ENCODE data around the gene VKORC1. TPM values are rescaled to one million over a fixed set of nuclear protein-coding genes. Genes with fewer than 3 reads are reported as not detected.

Gene VKORC1
- total and polyA plus RNA-seq, 2 of the 4 experiments (the other 2 are of a cell fraction) = 65.2 to 317 TPM

DNA sequence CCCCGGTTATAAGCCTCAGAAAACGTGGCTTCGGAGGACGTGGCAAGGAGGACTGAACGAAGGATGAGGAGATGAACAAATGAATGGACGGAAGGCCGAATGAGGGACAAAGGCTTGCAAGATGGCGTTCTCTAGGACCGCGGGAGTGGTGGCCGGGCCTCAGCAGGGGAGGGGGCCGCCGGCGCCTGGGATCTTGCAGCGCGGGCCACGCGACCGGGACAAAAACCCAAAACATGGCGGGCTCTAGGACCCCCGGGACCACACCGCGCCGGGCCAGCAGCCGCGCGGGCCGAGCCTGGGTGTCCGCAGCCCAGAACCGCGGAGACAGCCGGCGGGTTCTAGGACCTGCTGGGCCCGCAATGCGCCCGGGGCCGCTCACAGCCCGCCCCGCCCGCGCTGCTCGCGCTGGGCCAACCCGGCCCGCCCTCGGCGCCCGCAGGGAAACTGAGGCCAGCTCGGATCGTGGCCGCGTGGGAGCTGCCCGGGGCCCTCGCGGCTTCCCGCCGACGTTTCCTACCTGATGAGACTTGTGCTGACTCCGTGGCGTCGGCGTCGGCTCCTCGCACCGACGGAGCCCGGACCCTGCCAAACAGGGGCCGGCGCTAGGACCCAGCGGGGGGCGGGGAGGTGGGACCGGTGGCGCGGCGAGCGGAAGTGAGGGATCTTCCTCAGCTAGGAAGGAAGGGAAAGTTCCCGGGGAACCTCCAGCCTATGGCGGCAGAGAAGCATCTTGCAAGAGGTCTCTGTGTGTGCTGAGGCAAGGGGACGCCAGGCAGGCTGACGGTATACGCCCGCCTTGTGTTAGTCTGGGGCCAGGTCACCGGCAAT, 21.2 kb downstream of the VKORC1 start:
- H2AK9ac ChIP-seq (replicated peaks; ENCODE audit: low read depth, low read length, poor library complexity) = peak overlapping the region; percentile 98
- peak overlapping the region; percentile 91 for H2AFZ ChIP-seq (replicated peaks; ENCODE audit: low read length, poor library complexity)
- H4K91ac ChIP-seq (ENCODE audit: insufficient read depth, low read depth, low read length) = peak overlapping the region; percentile 93
- peak overlapping the region; percentile 27; the same call in 1 of the 2 replicates for H2BK20ac ChIP-seq (ENCODE audit: low read depth, low read length)
- H3K36me3 ChIP-seq (ENCODE audit: control insufficient read depth, insufficient read depth, low read length) = peaks cover 22% of the 10 kb centered on the region
- peak overlapping the region; percentile 59; the same call in 1 of the 3 replicates for H2BK15ac ChIP-seq (ENCODE audit: low read depth, low read length)
- H3K4ac ChIP-seq (ENCODE audit: low read depth, low read length) = peak overlapping the region; percentile 100
- no peaks in the 10 kb centered on the region; the same call in 1 of the 2 replicates for H4K20me1 ChIP-seq (ENCODE audit: insufficient read depth, low read length)
- peak overlapping the region; percentile 81 for H3K4me3 ChIP-seq (ENCODE audit: insufficient read depth, low read depth, low read length)
- peak overlapping the region; percentile 88 for H2BK5ac ChIP-seq (ENCODE audit: low read depth, low read length, poor library complexity, severe bottlenecking)
- H3K14ac ChIP-seq (replicated peaks; ENCODE audit: low read depth, low read length) = peak overlapping the region; percentile 98
- CTCF ChIA-PET = no interaction called here
- peak overlapping the region; percentile 94 for H3K56ac ChIP-seq (ENCODE audit: extremely low read depth, insufficient read depth, low read length)
- in situ Hi-C loops (cut with MboI; ENCODE audit: low sequenced_read_pairs) = loop anchor here (10.0 kb wide), 1 partner anchor 391 kb away; no protein-coding TSS in a partner anchor
- dilution Hi-C loops (cut with HindIII; ENCODE audit: low sequenced_read_pairs, unreplicated experiment) = no loop called here
- peak overlapping the region; percentile 95 for H4K5ac ChIP-seq (ENCODE audit: low read depth, low read length)
- peak overlapping the region; percentile 88 for H3K4me2 ChIP-seq (ENCODE audit: low read depth, low read length)
- peak overlapping the region; percentile 93 for H3K23ac ChIP-seq (ENCODE audit: low read depth, low read length)
- peak overlapping the region; percentile 77 for H3K18ac ChIP-seq (ENCODE audit: low read depth, low read length)
- peak overlapping the region; percentile 96 for H3K9ac ChIP-seq (ENCODE audit: low read depth, low read length)
- peaks cover 9 to 55% of the 10 kb centered on the region in 2 experiments for H3K79me1 ChIP-seq (ENCODE audit: low read depth in 1 of 2, low read length in 2 of 2)
- peak overlapping the region; percentile 96 for H2AK5ac ChIP-seq (ENCODE audit: low read depth, low read length)
- DNase-seq = peak; percentile 88
- 1% methylated on average over 59 of the region's 83 CpGs; no CpG with 5 or more reads in 1 of the 2 experiments for WGBS, 2 experiments (ENCODE audit: extremely low coverage in 2 of 2, insufficient read length in 1 of 2)
- H2BK120ac ChIP-seq (ENCODE audit: low read depth, low read length) = peak overlapping the region; percentile 89
- no peaks in the 10 kb centered on the region for H3K27me3 ChIP-seq (ENCODE audit: control insufficient read depth, insufficient read depth, low read length)
- 0 out of 2 replicates have a peak, but pooled peaks cover 6% of the 10 kb centered on the region for H3K9me1 ChIP-seq (ENCODE audit: insufficient read depth, low read length)
- POLR2A ChIA-PET (ENCODE audit: unreplicated experiment) = interaction anchor here (0.5 to 1.9 kb wide), 4 partner anchors 13 to 797 kb away, joined by 3 to 6 read pairs (median 4); no protein-coding TSS in a partner anchor
- intact Hi-C loops (cut with micrococcal nuclease) = loop anchor here (1.0 to 10.0 kb wide), 3 partner anchors 40 to 119 kb away; partner anchors contain the start of genes SETD1A and STX4
- no peaks in the 10 kb centered on the region for H3K9me3 ChIP-seq (ENCODE audit: control insufficient read depth, insufficient read depth, low read length)
- no TSS peak for BruUV-seq (replicated peaks)
- peaks cover 6% of the 10 kb centered on the region for H3K4me1 ChIP-seq (ENCODE audit: control insufficient read depth, insufficient read depth, low read length)
- peak; percentile 78 for ATAC-seq (ENCODE audit: low read depth)
- peak overlapping the region; percentile 90 for H3K27ac ChIP-seq (ENCODE audit: insufficient read depth, low read length)
- peak overlapping the region; percentile 83 to 98 for H4K8ac ChIP-seq (ENCODE audit: low read depth in 2 of 2, low read length in 2 of 2)
- TF ChIP-seq CHD1 (IDR thresholded peaks at IDR 0.05; ENCODE audit: low read depth, low read length) (no peak), MAZ (IDR thresholded peaks at IDR 0.05; ENCODE audit: borderline replicate concordance, low read depth, low read length) (peak; percentile 98), BHLHE40 (IDR thresholded peaks at IDR 0.05; ENCODE audit: low read depth, low read length) (0 out of 2 replicates have a peak, but pooled peaks have one; percentile 9), SMC3 (IDR thresholded peaks at IDR 0.05; ENCODE audit: low read depth, low read length) (no peak), POLR2A (IDR thresholded peaks at IDR 0.05; ENCODE audit: low read depth, low read length) (peak; percentile 54; the same call in 1 of the 2 replicates), NFE2L2 (IDR thresholded peaks at IDR 0.05; ENCODE audit: low read depth, low read length) (no peak)
